B cell (primary cell): ENCODE measurements around the gene ADAM12.

Experiments
- CTCF ChIP-seq: fragments of 200-600 bp; IDR thresholded peaks from one replicate; pipeline ENCODE4 v1.8.0; 2022; ENCODE audit warnings: antibody characterized with exemption, mild to moderate bottlenecking
- EZH2 ChIP-seq: IDR thresholded peaks from 2 replicates; pipeline ENCODE4 v1.6.1; 2012; ENCODE audit warnings: borderline replicate concordance, low read depth, mild to moderate bottlenecking, moderate library complexity, low read length; ENCODE audit not compliant: insufficient read depth, poor library complexity, severe bottlenecking

- TF ChIP-seq CTCF (no peak), EZH2 (no peak)
These were observed 321.8 kb downstream of the ADAM12 start for GRCh38 chr10:126066456-126066855.
